ENCODE data around the gene CDK4.
"Not testable (repeated sequence)": the region's sequence is repeated elsewhere in the genome, so short reads cannot be mapped to it uniquely, and the experiment has no call there.

CDK4 gene

DNA sequence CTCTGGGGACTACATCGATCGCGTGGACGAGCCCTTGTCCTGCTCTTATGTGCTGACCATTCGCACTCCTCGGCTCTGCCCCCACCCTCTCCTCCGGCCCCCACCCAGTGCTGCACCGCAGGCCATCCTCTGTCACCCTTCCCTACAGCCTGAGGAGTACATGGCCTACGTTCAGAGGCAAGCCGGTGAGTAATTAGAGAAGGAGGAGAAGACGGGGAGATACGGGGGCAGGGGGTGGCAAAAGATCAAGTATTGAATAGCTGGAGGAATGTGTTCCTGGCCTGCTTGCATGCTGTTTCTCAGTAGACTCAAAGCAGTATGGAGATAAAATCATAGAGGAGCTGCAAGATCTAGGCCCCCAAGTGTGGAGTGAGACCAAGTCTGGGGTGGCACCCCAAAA lies 36.3 kb downstream of the CDK4 start:
- no peaks in the 10 kb centered on the region for H4K20me1 ChIP-seq (ENCODE audit: insufficient read depth, low read length)
- no peak overlapping the region for H3K4me2 ChIP-seq (ENCODE audit: low read depth, low read length)
- H3K36me3 ChIP-seq (replicated peaks; ENCODE audit: insufficient read depth, low read length) = no peaks in the 10 kb centered on the region; the same call in none of the 2 replicates

GRCh38 chr12:57715036-57715748 lies 36.9 kb downstream of the CDK4 start:
- H3K4me3 ChIP-seq (ENCODE audit: low read length); H3K27ac ChIP-seq (ENCODE audit: low read length); H3K9me2 ChIP-seq (replicated peaks; ENCODE audit: insufficient read depth, low read length); DNase-seq; H3K36me3 ChIP-seq (replicated peaks; ENCODE audit: insufficient read depth, low read length); H3K4me1 ChIP-seq (ENCODE audit: low read length); H3K27me3 ChIP-seq (replicated peaks; ENCODE audit: insufficient read depth, low read length); H3K4me2 ChIP-seq (ENCODE audit: low read depth, low read length); H2AFZ ChIP-seq (ENCODE audit: low read length); H4K20me1 ChIP-seq (ENCODE audit: insufficient read depth, low read length); H3K9ac ChIP-seq (ENCODE audit: low read length); H3K9me3 ChIP-seq (replicated peaks; ENCODE audit: insufficient read depth, low read length); H3F3A ChIP-seq (ENCODE audit: insufficient read depth, low read length); H3K79me2 ChIP-seq (ENCODE audit: low read length): not testable (repeated sequence)

More for the DNA sequence above, 36.3 kb downstream of the CDK4 start:
- Histone ChIP-seq H3K4me3 (ENCODE audit: low read length) (no peak overlapping the region), H3K27ac (ENCODE audit: low read length) (no peak overlapping the region), H3K9me2 (replicated peaks; ENCODE audit: insufficient read depth, low read length) (no peaks in the 10 kb centered on the region), H2AFZ (ENCODE audit: low read length) (no peak overlapping the region), H3K4me1 (ENCODE audit: low read length) (no peaks in the 10 kb centered on the region), H3K9ac (ENCODE audit: low read length) (no peak overlapping the region), H3K9me3 (replicated peaks; ENCODE audit: insufficient read depth, low read length) (no peaks in the 10 kb centered on the region), H3K79me2 (ENCODE audit: low read length) (no peaks in the 10 kb centered on the region), H3K27me3 (replicated peaks; ENCODE audit: insufficient read depth, low read length) (no peaks in the 10 kb centered on the region), H3F3A (ENCODE audit: insufficient read depth, low read length) (no peaks in the 10 kb centered on the region)
- no peak for DNase-seq
- TF ChIP-seq CTCF (IDR thresholded peaks at IDR 0.05; ENCODE audit: low read length) = no peak
- no peak for TF ChIP-seq EZH2 (optimal IDR thresholded peaks at IDR 0.05; ENCODE audit: low read depth, low read length)
- TF ChIP-seq EZH2phosphoT487 (IDR thresholded peaks at IDR 0.05; ENCODE audit: low read length) = no peak

GRCh38 chr12:57713209-57713608 lies 38.9 kb downstream of the CDK4 start:
- H3K36me3 ChIP-seq (replicated peaks; ENCODE audit: insufficient read depth, low read length) = no peaks in the 10 kb centered on the region; the same call in 1 of the 2 replicates
- H3K4me1 ChIP-seq (ENCODE audit: low read length) = no peaks in the 10 kb centered on the region
- no peaks in the 10 kb centered on the region for H3F3A ChIP-seq (ENCODE audit: insufficient read depth, low read length)
- H3K27ac ChIP-seq (ENCODE audit: low read length) = no peak overlapping the region
- no peaks in the 10 kb centered on the region for H3K27me3 ChIP-seq (replicated peaks; ENCODE audit: insufficient read depth, low read length)
- H3K9me3 ChIP-seq (replicated peaks; ENCODE audit: insufficient read depth, low read length) = no peaks in the 10 kb centered on the region
- H3K79me2 ChIP-seq (ENCODE audit: low read length) = no peaks in the 10 kb centered on the region
- H3K9ac ChIP-seq (ENCODE audit: low read length) = no peak overlapping the region
- no peak overlapping the region for H3K4me2 ChIP-seq (ENCODE audit: low read depth, low read length)
- no peak overlapping the region for H2AFZ ChIP-seq (ENCODE audit: low read length)
- no peaks in the 10 kb centered on the region for H3K9me2 ChIP-seq (replicated peaks; ENCODE audit: insufficient read depth, low read length)
- no peaks in the 10 kb centered on the region for H4K20me1 ChIP-seq (ENCODE audit: insufficient read depth, low read length)
- H3K4me3 ChIP-seq (ENCODE audit: low read length) = no peak overlapping the region
- TF ChIP-seq CTCF (IDR thresholded peaks at IDR 0.05; ENCODE audit: low read length) (no peak), EZH2 (optimal IDR thresholded peaks at IDR 0.05; ENCODE audit: low read depth, low read length) (no peak), EZH2phosphoT487 (IDR thresholded peaks at IDR 0.05; ENCODE audit: low read length) (no peak)
- no peak for DNase-seq

GRCh38 chr12:57712701-57713100 lies 39.4 kb downstream of the CDK4 start:
- Histone ChIP-seq H3K9ac (ENCODE audit: low read length) (no peak overlapping the region), H3K27me3 (replicated peaks; ENCODE audit: insufficient read depth, low read length) (no peaks in the 10 kb centered on the region), H3K9me2 (replicated peaks; ENCODE audit: insufficient read depth, low read length) (no peaks in the 10 kb centered on the region), H3K27ac (ENCODE audit: low read length) (no peak overlapping the region), H2AFZ (ENCODE audit: low read length) (no peak overlapping the region), H4K20me1 (ENCODE audit: insufficient read depth, low read length) (no peaks in the 10 kb centered on the region), H3K36me3 (replicated peaks; ENCODE audit: insufficient read depth, low read length) (no peaks in the 10 kb centered on the region; the same call in 1 of the 2 replicates), H3K4me3 (ENCODE audit: low read length) (no peak overlapping the region), H3K4me1 (ENCODE audit: low read length) (no peaks in the 10 kb centered on the region), H3F3A (ENCODE audit: insufficient read depth, low read length) (no peaks in the 10 kb centered on the region), H3K4me2 (ENCODE audit: low read depth, low read length) (no peak overlapping the region), H3K9me3 (replicated peaks; ENCODE audit: insufficient read depth, low read length) (no peaks in the 10 kb centered on the region), H3K79me2 (ENCODE audit: low read length) (no peaks in the 10 kb centered on the region)
- no peak for DNase-seq
- no peak for TF ChIP-seq EZH2 (optimal IDR thresholded peaks at IDR 0.05; ENCODE audit: low read depth, low read length)
